Muscle layer of colon (tissue), 2 donors: Measurements from ENCODE around the gene TLR5.

ENCODE experiments used
- H3K27ac ChIP-seq: one replicate; pipeline ENCODE4 v1.7.0; 2013; ENCODE audit warnings: low read depth, mild to moderate bottlenecking, low read length, moderate library complexity
- H3K27me3 ChIP-seq, 2 donors: one replicate each; pipeline ENCODE4 v1.7.0; 2013; ENCODE audit warnings: low read length in 2 of 2, mild to moderate bottlenecking in 2 of 2; ENCODE audit not compliant: insufficient read depth in 2 of 2, control insufficient read depth in 1 of 2
- H3K36me3 ChIP-seq: one replicate; pipeline ENCODE4 v1.7.0; 2013; ENCODE audit warnings: mild to moderate bottlenecking, low read length; ENCODE audit not compliant: insufficient read depth
- H3K4me1 ChIP-seq: one replicate; pipeline ENCODE4 v1.7.0; 2013; ENCODE audit warnings: mild to moderate bottlenecking, low read length; ENCODE audit not compliant: insufficient read depth
- H3K4me3 ChIP-seq, 2 donors: one replicate each; pipeline ENCODE4 v1.7.0; 2013; ENCODE audit warnings: low read length in 2 of 2, low read depth in 1 of 2, mild to moderate bottlenecking in 1 of 2, moderate library complexity in 1 of 2
- H3K9ac ChIP-seq: one replicate; pipeline ENCODE4 v1.7.0; 2013; ENCODE audit warnings: low read length
- H3K9me3 ChIP-seq: one replicate; pipeline ENCODE4 v1.7.0; 2013; ENCODE audit warnings: mild to moderate bottlenecking, low read length
- donor health status: abdominal sarcoma.
- donor health status: Adenocarcinoma of cecum.

Gene TLR5

GRCh38 chr1:223079498-223079897, 63.5 kb downstream of the TLR5 start:
- Histone ChIP-seq H3K9ac (no peak overlapping the region), H3K27me3 (no peaks in the 10 kb centered on the region), H3K4me1 (peaks cover 34% of the 10 kb centered on the region), H3K36me3 (no peaks in the 10 kb centered on the region), H3K9me3 (no peaks in the 10 kb centered on the region), H3K27ac (no peak overlapping the region), H3K4me3 (no peak overlapping the region)

- Histone ChIP-seq H3K27me3 (no peaks in the 10 kb centered on the region), H3K9ac (no peak overlapping the region), H3K4me3 (no peak overlapping the region), H3K9me3 (no peaks in the 10 kb centered on the region), H3K27ac (peak overlapping the region; percentile 1), H3K36me3 (no peaks in the 10 kb centered on the region), H3K4me1 (peaks cover 29% of the 10 kb centered on the region)
Measured at GRCh38 chr1:223077247-223077833, 65.7 kb downstream of the TLR5 start.

GRCh38 chr1:223076362-223076761, 66.7 kb downstream of the TLR5 start:
- no peak overlapping the region for H3K27ac ChIP-seq
- H3K27me3 ChIP-seq = no peaks in the 10 kb centered on the region
- H3K36me3 ChIP-seq = no peaks in the 10 kb centered on the region
- peaks cover 29% of the 10 kb centered on the region for H3K4me1 ChIP-seq
- H3K9ac ChIP-seq = no peak overlapping the region
- no peak overlapping the region for H3K4me3 ChIP-seq
- H3K9me3 ChIP-seq = no peaks in the 10 kb centered on the region

GRCh38 chr1:223075834-223076233, 67.2 kb downstream of the TLR5 start:
- no peaks in the 10 kb centered on the region for H3K9me3 ChIP-seq
- H3K27ac ChIP-seq = peak overlapping the region; percentile 63

GRCh38 chr1:223074445-223075300, 68.4 kb downstream of the TLR5 start:
- Histone ChIP-seq H3K27me3 (no peaks in the 10 kb centered on the region), H3K27ac (peak overlapping the region; percentile 63), H3K9me3 (no peaks in the 10 kb centered on the region)

More at GRCh38 chr1:223075834-223076233, 67.2 kb downstream of the TLR5 start:
- H3K27me3 ChIP-seq = no peaks in the 10 kb centered on the region
- H3K4me3 ChIP-seq = no peak overlapping the region
- no peaks in the 10 kb centered on the region for H3K36me3 ChIP-seq
- H3K9ac ChIP-seq = no peak overlapping the region
- H3K4me1 ChIP-seq = peaks cover 29% of the 10 kb centered on the region

GRCh38 chr1:223068900-223069665, 74.0 kb downstream of the TLR5 start:
- Histone ChIP-seq H3K36me3 (no peaks in the 10 kb centered on the region), H3K27ac (no peak overlapping the region), H3K27me3 (no peaks in the 10 kb centered on the region), H3K4me1 (peaks cover under 1% of the 10 kb centered on the region), H3K4me3 (no peak overlapping the region), H3K9ac (no peak overlapping the region), H3K9me3 (no peaks in the 10 kb centered on the region)

More at GRCh38 chr1:223074445-223075300, 68.4 kb downstream of the TLR5 start:
- peaks cover 29% of the 10 kb centered on the region for H3K4me1 ChIP-seq
- peak overlapping the region in 1 of 2 donors; percentile 13 for H3K4me3 ChIP-seq
- H3K36me3 ChIP-seq = no peaks in the 10 kb centered on the region
- H3K9ac ChIP-seq = no peak overlapping the region

GRCh38 chr1:223067914-223068313, 75.1 kb downstream of the TLR5 start:
- H3K27ac ChIP-seq = no peak overlapping the region

GRCh38 chr1:223066415-223066814, 76.6 kb downstream of the TLR5 start:
- H3K27me3 ChIP-seq = no peaks in the 10 kb centered on the region
- no peak overlapping the region for H3K4me3 ChIP-seq
- no peak overlapping the region for H3K27ac ChIP-seq

More at GRCh38 chr1:223067914-223068313, 75.1 kb downstream of the TLR5 start:
- H3K36me3 ChIP-seq = no peaks in the 10 kb centered on the region
- no peak overlapping the region for H3K4me3 ChIP-seq
- no peaks in the 10 kb centered on the region for H3K9me3 ChIP-seq
- H3K4me1 ChIP-seq = no peaks in the 10 kb centered on the region
- H3K27me3 ChIP-seq = no peaks in the 10 kb centered on the region
- no peak overlapping the region for H3K9ac ChIP-seq

GRCh38 chr1:223062177-223062576, 80.9 kb downstream of the TLR5 start:
- Histone ChIP-seq H3K27ac (no peak overlapping the region), H3K9ac (no peak overlapping the region), H3K36me3 (no peaks in the 10 kb centered on the region), H3K9me3 (no peaks in the 10 kb centered on the region), H3K4me1 (peaks cover 10% of the 10 kb centered on the region), H3K4me3 (no peak overlapping the region), H3K27me3 (no peaks in the 10 kb centered on the region)

More at GRCh38 chr1:223066415-223066814, 76.6 kb downstream of the TLR5 start:
- Histone ChIP-seq H3K36me3 (no peaks in the 10 kb centered on the region), H3K9ac (no peak overlapping the region), H3K9me3 (no peaks in the 10 kb centered on the region), H3K4me1 (no peaks in the 10 kb centered on the region)

GRCh38 chr1:223059526-223059925, 83.5 kb downstream of the TLR5 start:
- Histone ChIP-seq H3K27me3 (no peaks in the 10 kb centered on the region), H3K4me1 (peaks cover 19% of the 10 kb centered on the region), H3K27ac (no peak overlapping the region)

More at GRCh38 chr1:223059526-223059925, 83.5 kb downstream of the TLR5 start:
- Histone ChIP-seq H3K9ac (no peak overlapping the region), H3K9me3 (no peaks in the 10 kb centered on the region), H3K4me3 (no peak overlapping the region), H3K36me3 (no peaks in the 10 kb centered on the region)
